GM10266 (cell line): ENCODE data around the gene RAD51AP1.

Experiments used
- DNase-seq: peaks from one replicate; pipeline ENCODE4 v3.0.0; 2012; ENCODE audit errors: extremely low spot score
- TF ChIP-seq, protein P1 (sequence below): IDR thresholded peaks from 2 replicates; pipeline ENCODE4 v1.5.1; 2012; ENCODE audit warnings: mild to moderate bottlenecking, low read depth; ENCODE audit not compliant: control insufficient read depth, insufficient read depth; ENCODE audit errors: missing control alignments

The RAD51AP1 gene

DNA sequence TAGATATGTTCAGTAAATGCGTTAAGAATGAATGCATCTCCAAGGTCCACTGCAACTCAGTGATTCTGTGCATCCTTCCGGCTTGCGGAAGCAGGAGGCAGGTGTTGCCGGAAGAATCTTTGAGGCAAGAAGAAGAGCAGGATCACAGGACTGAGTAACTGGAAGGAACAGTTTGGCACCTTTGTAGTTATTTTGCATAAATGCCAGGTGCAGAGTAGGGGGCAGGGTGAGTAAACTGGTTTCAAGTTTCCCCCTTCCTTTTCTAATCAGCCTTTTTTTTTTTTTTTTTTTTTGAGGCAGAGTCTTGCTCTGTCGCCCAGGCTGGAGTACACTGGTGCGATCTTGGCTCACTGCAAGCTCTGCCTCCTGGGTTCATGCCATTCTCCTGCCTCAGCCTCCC, 45.6 kb downstream of the RAD51AP1 start:
- DNase-seq: no peak
- TF ChIP-seq, protein P1, sequence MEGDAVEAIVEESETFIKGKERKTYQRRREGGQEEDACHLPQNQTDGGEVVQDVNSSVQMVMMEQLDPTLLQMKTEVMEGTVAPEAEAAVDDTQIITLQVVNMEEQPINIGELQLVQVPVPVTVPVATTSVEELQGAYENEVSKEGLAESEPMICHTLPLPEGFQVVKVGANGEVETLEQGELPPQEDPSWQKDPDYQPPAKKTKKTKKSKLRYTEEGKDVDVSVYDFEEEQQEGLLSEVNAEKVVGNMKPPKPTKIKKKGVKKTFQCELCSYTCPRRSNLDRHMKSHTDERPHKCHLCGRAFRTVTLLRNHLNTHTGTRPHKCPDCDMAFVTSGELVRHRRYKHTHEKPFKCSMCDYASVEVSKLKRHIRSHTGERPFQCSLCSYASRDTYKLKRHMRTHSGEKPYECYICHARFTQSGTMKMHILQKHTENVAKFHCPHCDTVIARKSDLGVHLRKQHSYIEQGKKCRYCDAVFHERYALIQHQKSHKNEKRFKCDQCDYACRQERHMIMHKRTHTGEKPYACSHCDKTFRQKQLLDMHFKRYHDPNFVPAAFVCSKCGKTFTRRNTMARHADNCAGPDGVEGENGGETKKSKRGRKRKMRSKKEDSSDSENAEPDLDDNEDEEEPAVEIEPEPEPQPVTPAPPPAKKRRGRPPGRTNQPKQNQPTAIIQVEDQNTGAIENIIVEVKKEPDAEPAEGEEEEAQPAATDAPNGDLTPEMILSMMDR: no peak

GRCh38 chr12:4584896-4585295, 46.2 kb downstream of the RAD51AP1 start:
- TF ChIP-seq, protein P1: no peak
- DNase-seq: no peak

- TF ChIP-seq, protein P1: no peak
- DNase-seq: no peak
Measured at GRCh38 chr12:4586500-4586899, 47.8 kb downstream of the RAD51AP1 start.

DNA sequence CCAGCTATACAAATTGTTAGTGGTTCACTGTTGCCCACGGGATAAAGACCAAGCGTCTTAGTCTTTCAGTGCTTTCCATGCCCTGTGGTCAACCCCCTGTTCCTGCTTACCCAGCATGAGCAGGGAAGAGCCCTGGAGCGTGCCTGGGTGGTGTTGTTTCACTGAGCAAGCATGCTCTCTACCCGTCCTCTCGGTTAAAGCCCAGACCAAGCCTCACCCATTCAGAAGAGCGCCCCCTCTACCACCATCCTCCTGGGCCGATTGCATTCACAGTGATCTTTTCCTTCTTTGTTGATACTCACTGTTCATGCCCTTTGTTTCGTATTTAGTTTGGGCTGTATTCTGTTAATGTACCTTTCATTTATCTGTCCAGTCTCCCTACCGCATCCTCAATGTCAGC, 48.4 kb downstream of the RAD51AP1 start:
- no peak for DNase-seq
- TF ChIP-seq, protein P1: no peak

DNA sequence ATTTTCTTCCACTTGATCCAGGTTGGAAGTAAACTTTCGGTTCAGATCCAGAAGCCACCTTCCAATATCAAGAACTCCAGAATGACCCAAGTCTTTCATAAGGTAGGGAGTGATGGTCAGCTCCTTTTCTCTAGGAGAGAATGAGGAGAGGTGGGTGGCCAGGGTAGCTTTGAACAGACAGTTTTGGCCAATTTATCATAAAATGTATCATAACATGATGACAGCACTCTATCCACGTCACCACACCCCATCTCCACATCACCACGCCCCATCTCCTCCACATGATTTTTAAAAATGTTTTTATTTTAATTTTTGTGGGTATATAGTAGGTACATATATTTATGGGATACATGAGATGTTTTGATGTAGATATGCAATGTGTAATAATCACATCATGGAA, 50.2 kb downstream of the RAD51AP1 start:
- TF ChIP-seq, protein P1: no peak
- DNase-seq: no peak

- no peak for DNase-seq
- TF ChIP-seq, protein P1: no peak
Measured at GRCh38 chr12:4589941-4590340, 51.3 kb downstream of the RAD51AP1 start.

DNA sequence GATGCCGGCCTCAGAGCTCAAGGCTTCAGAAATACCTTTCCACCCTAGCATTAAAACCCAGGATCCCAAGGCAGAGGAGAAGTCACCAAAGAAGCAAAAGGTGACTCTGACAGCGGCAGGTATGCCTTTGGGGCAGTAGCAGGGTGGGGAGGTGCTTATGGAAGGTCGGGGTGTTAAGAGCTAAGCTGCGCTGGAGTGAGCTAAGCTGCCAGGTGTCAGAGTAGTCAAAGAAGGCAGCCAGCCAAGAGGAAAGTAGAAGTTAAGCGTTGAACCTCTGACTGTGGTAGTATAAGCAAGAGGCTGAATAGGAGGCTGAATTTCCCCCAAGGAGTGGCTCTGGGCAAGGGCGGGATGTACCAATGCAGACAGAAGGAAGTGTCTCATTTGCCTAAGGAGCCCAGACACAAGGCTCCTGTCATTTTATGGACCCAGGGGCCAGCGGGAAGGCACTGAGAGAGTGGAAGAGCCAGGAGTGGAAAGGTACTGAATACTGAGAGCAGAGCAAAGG, 52.5 kb downstream of the RAD51AP1 start:
- TF ChIP-seq, protein P1: no peak
- DNase-seq: no peak
